HUES64 (cell line): ENCODE measurements around the gene IGF1R.

ENCODE experiments used
- H3K27ac ChIP-seq: 2 replicates; pipeline ENCODE4 v1.7.0; 2013; ENCODE audit warnings: low read depth, low read length, inconsistent platforms
- H3K27me3 ChIP-seq: 2 replicates; pipeline ENCODE4 v1.6.1; 2013; ENCODE audit warnings: mild to moderate bottlenecking, low read length; ENCODE audit not compliant: insufficient read depth
- H3K36me3 ChIP-seq: 2 replicates; pipeline ENCODE4 v1.6.1; 2013; ENCODE audit warnings: mild to moderate bottlenecking, low read length; ENCODE audit not compliant: insufficient read depth
- H3K4me1 ChIP-seq: 2 replicates; pipeline ENCODE4 v1.6.1; 2013; ENCODE audit warnings: mild to moderate bottlenecking, low read length, moderate library complexity; ENCODE audit not compliant: insufficient read depth
- H3K4me3 ChIP-seq: 2 replicates; pipeline ENCODE4 v1.5.1; 2013; ENCODE audit warnings: mild to moderate bottlenecking, low read length, moderate library complexity
- H3K9ac ChIP-seq: 2 replicates; pipeline ENCODE4 v1.6.1; 2013; ENCODE audit warnings: mild to moderate bottlenecking, low read depth, low read length
- H3K9me3 ChIP-seq: 2 replicates; pipeline ENCODE4 v1.6.1; 2013; ENCODE audit warnings: low read depth, low read length; ENCODE audit not compliant: insufficient read depth
- WGBS: fragments of 150-250, 120-280 bp; methylation state at CpG from one replicate; pipeline ENCODE4 v1.1.7; 2013; ENCODE audit warnings: missing lambda C conversion rate; 5-methylcytosine and 5-hydroxymethylcytosine counted together

The IGF1R gene

DNA sequence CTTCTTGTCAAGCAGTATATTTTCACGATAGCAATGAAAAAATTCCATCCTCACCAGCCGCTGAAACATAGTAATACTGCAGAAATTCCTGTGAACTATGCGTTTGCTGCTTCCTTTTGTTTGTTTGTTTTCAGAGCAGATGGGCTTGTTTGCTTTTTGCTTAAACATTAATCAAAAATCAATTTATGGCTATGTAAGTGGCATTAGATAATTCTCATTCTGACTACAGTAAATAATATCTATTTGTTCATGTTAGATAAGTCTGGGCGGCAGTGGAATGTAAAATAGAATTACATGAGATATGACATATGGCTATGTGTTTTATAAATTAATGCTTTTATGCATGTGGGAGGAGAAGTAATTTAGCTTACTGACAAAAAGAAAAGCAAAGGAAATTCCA lies 195.5 kb downstream of the IGF1R start:
- no peaks in the 10 kb centered on the region for H3K36me3 ChIP-seq
- H3K9ac ChIP-seq: no peak overlapping the region
- H3K27ac ChIP-seq: no peak overlapping the region; the same call in 1 of the 2 replicates
- 81% methylated on average over 3 of the region's 4 CpGs for WGBS
- peaks cover 41% of the 10 kb centered on the region for H3K4me1 ChIP-seq
- no peaks in the 10 kb centered on the region for H3K27me3 ChIP-seq
- H3K9me3 ChIP-seq: no peaks in the 10 kb centered on the region
- no peak overlapping the region for H3K4me3 ChIP-seq

DNA sequence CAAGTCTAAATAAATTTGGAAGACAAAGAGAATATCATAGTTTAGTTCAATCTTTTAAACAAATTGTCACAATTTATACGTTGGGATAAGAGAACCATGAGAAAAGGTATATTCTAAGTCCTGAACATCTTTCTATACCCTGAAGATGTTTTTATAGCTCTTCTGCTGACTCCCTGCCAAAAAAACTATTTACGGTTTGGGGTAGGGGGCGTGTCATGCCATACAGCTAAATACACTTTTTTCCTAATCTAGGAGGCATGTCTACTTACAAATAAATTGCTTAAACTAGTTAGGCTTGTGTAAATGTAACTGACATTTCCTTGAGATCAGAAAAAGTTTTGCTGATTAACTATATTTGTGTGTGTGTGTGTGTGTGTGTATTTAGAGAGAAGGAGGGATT lies 195.9 kb downstream of the IGF1R start:
- WGBS: 90% methylated on average over 2 of the region's 3 CpGs
- no peaks in the 10 kb centered on the region for H3K27me3 ChIP-seq
- H3K4me1 ChIP-seq: peaks cover 41% of the 10 kb centered on the region
- no peaks in the 10 kb centered on the region for H3K9me3 ChIP-seq
- no peak overlapping the region for H3K4me3 ChIP-seq
- no peak overlapping the region for H3K27ac ChIP-seq
- no peak overlapping the region for H3K9ac ChIP-seq
- H3K36me3 ChIP-seq: no peaks in the 10 kb centered on the region

DNA sequence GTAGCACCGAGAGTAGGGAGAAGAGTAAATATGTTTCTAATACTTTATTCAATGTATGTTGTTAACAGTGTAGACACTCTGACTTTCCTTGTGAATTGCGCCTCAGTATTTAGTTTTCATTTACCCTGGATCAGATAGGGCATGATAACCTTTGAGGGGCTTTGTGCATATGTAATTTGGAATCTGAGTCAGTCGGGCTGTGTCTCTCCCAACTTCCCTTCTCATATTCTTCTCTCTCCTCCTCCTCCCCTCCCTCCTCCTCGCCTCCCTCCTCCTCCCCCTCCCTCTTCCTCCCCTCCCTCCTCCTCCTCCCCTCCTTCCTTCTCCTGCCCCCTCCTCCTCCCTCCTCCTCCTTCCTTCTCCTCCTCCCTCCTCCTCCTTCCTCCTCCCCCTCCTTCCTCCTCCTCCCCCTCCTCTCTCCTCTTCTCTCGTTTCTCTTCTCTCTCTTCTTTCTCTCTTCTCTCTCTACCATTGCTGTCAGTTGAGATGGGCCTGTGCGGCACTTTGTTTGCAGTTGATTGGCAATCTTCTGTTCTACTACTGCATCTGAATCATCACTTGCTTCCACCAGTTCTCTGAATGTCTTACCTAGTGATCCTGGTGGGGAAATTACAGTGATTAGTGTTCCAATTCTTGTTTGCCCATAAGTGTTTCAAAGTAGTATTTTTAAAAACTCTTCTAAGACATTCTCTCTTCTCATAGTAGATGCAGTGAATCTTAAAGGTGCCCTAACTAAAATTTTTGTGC lies 197.0 kb downstream of the IGF1R start:
- H3K9me3 ChIP-seq: no peaks in the 10 kb centered on the region
- no peaks in the 10 kb centered on the region for H3K27me3 ChIP-seq
- no peak overlapping the region for H3K4me3 ChIP-seq
- no peak overlapping the region for H3K9ac ChIP-seq
- H3K27ac ChIP-seq: peak overlapping the region; percentile 47; the same call in 1 of the 2 replicates
- peaks cover 46% of the 10 kb centered on the region for H3K4me1 ChIP-seq
- 58% methylated on average over 4 of the region's 6 CpGs for WGBS
- no peaks in the 10 kb centered on the region for H3K36me3 ChIP-seq

GRCh38 chr15:98850961-98851572 lies 202.7 kb downstream of the IGF1R start:
- Histone ChIP-seq H3K9ac (no peak overlapping the region), H3K4me1 (peaks cover 48% of the 10 kb centered on the region), H3K36me3 (no peaks in the 10 kb centered on the region), H3K9me3 (no peaks in the 10 kb centered on the region), H3K27me3 (no peaks in the 10 kb centered on the region), H3K4me3 (peak overlapping the region; percentile 73), H3K27ac (peak overlapping the region; percentile 74; the same call in 1 of the 2 replicates)
- 22% methylated on average over 15 of the region's 15 CpGs for WGBS

DNA sequence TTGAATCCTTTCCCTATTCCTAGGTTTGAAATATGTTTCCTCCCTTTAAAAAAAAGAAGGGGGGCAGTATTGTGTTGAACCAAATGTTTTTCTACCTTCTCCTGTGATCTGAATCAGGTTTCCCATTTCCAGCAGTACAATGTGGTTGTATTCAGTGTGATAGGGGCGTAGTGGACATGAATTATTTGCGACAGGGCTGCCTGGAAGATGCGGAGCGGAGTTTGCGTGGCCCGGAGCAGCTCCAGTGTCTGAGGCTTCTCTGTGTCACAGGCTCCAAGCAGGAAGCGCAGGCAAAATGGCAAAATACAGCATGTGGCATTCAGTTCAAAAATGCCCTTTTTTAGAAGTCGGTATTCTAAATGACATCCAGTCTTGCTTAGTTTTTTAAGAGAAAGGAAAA lies 204.8 kb downstream of the IGF1R start:
- peaks cover 64% of the 10 kb centered on the region for H3K4me1 ChIP-seq
- peak overlapping the region; percentile 73 for H3K4me3 ChIP-seq
- no peaks in the 10 kb centered on the region for H3K36me3 ChIP-seq
- H3K9ac ChIP-seq: peak overlapping the region; percentile 54
- no peaks in the 10 kb centered on the region for H3K9me3 ChIP-seq
- H3K27ac ChIP-seq: peak overlapping the region; percentile 80
- WGBS: 7% methylated on average over 8 of the region's 8 CpGs
- H3K27me3 ChIP-seq: no peaks in the 10 kb centered on the region

GRCh38 chr15:98853617-98854420 lies 205.5 kb downstream of the IGF1R start:
- Histone ChIP-seq H3K27me3 (no peaks in the 10 kb centered on the region), H3K36me3 (no peaks in the 10 kb centered on the region), H3K4me3 (peak overlapping the region; percentile 73), H3K9me3 (no peaks in the 10 kb centered on the region), H3K9ac (0 out of 2 replicates have a peak overlapping the region, but pooled peaks have one; percentile 18), H3K4me1 (peaks cover 70% of the 10 kb centered on the region), H3K27ac (peak overlapping the region; percentile 80)
- 36% methylated on average over 18 of the region's 18 CpGs for WGBS

DNA sequence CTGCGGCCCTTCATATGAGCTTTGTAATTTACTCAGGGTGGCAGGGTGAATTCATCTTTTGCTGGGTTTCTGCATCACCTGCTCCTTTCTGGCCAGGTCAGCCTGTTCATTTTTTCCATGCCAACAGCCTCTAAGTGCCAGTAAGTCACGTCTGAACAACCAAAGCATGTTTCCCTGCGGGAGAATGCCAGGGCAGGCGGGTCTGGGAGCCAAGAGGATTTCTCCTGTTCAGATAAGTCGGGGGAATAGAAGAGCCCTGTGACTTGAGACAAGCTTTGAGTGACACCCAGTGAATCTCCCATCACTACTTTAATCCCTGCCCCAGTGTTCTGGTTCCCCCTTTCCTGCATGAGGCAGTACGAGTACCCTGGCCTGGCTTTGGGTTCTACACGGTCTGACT lies 206.2 kb downstream of the IGF1R start:
- 82% methylated on average over 7 of the region's 7 CpGs for WGBS
- H3K27ac ChIP-seq: no peak overlapping the region
- H3K27me3 ChIP-seq: no peaks in the 10 kb centered on the region
- H3K4me1 ChIP-seq: peaks cover 70% of the 10 kb centered on the region
- no peak overlapping the region for H3K4me3 ChIP-seq
- no peaks in the 10 kb centered on the region for H3K9me3 ChIP-seq
- no peaks in the 10 kb centered on the region for H3K36me3 ChIP-seq
- H3K9ac ChIP-seq: 0 out of 2 replicates have a peak overlapping the region, but pooled peaks have one; percentile 4

GRCh38 chr15:98855067-98855814 lies 206.9 kb downstream of the IGF1R start:
- H3K27me3 ChIP-seq: no peaks in the 10 kb centered on the region
- no peaks in the 10 kb centered on the region for H3K9me3 ChIP-seq
- H3K27ac ChIP-seq: no peak overlapping the region
- WGBS: 87% methylated on average over 9 of the region's 10 CpGs
- peaks cover 69% of the 10 kb centered on the region for H3K4me1 ChIP-seq
- no peak overlapping the region for H3K9ac ChIP-seq
- H3K36me3 ChIP-seq: no peaks in the 10 kb centered on the region
- H3K4me3 ChIP-seq: no peak overlapping the region

GRCh38 chr15:98855815-98856531 lies 207.6 kb downstream of the IGF1R start:
- H3K9ac ChIP-seq: no peak overlapping the region
- 66% methylated on average over 10 of the region's 10 CpGs for WGBS
- H3K4me3 ChIP-seq: no peak overlapping the region
- no peak overlapping the region; the same call in 1 of the 2 replicates for H3K27ac ChIP-seq
- no peaks in the 10 kb centered on the region for H3K9me3 ChIP-seq
- no peaks in the 10 kb centered on the region for H3K36me3 ChIP-seq
- H3K27me3 ChIP-seq: no peaks in the 10 kb centered on the region
- H3K4me1 ChIP-seq: peaks cover 70% of the 10 kb centered on the region

DNA sequence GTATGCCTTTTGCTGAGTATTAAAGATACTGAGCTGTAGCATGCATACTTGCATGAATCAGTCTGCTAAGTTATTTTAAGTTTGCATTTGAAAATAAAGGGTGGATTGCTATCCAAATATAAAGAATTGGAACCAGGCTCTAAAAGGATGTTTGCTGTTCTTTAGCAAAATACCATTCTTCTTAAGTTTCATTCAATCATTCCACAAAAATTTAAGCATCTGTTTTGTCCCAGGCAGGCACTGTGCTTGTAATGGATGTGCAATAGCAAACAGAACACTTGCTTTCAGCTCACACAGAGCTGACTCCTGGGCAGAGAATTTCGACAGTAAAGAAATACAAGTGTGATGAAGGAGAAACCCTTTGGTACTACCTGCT lies 208.2 kb downstream of the IGF1R start:
- WGBS: 100% methylated on average over 1 of the region's 1 CpG
- Histone ChIP-seq H3K4me1 (peaks cover 73% of the 10 kb centered on the region), H3K36me3 (no peaks in the 10 kb centered on the region), H3K27ac (no peak overlapping the region), H3K27me3 (no peaks in the 10 kb centered on the region), H3K9ac (no peak overlapping the region), H3K9me3 (no peaks in the 10 kb centered on the region), H3K4me3 (no peak overlapping the region)
